Activated naive CD8-positive, alpha-beta T cell treated with anti-CD3 and anti-CD28 coated beads, Interleukin-2, amount 50 U/mL, for 16 hours (primary cell): Measurements from ENCODE around the gene MPI.
"Not testable (repeated sequence)": the region's sequence is repeated elsewhere in the genome, so short reads cannot be mapped to it uniquely, and the experiment has no call there.

Experiments
- DNase-seq: peaks from one replicate; pipeline ENCODE4 v3.0.0-alpha.2; 2020; ENCODE audit warnings: low read depth, low spot score

MPI gene

GRCh38 chr15:74891469-74891868, 1.6 kb downstream of the MPI start:
- DNase-seq: no peak

GRCh38 chr15:74892313-74892712, 2.5 kb downstream of the MPI start:
- no peak for DNase-seq

GRCh38 chr15:74892931-74893330, 3.1 kb downstream of the MPI start:
- no peak for DNase-seq

GRCh38 chr15:74893627-74894026, 3.8 kb downstream of the MPI start:
- no peak for DNase-seq

- not testable (repeated sequence) for DNase-seq
These were observed 4.5 kb downstream of the MPI start for GRCh38 chr15:74894383-74894782.

- no peak for DNase-seq
These were observed 6.0 kb downstream of the MPI start for GRCh38 chr15:74895830-74896229.

GRCh38 chr15:74896316-74896715, 6.5 kb downstream of the MPI start:
- no peak for DNase-seq

GRCh38 chr15:74897300-74897701, 7.5 kb downstream of the MPI start:
- no peak for DNase-seq

- DNase-seq: peak; percentile 25
These were observed 11.8 kb downstream of the MPI start for GRCh38 chr15:74901612-74902063.

- no peak for DNase-seq
These were observed 12.6 kb downstream of the MPI start for GRCh38 chr15:74902295-74903075.

GRCh38 chr15:74903676-74904075, 13.8 kb downstream of the MPI start:
- DNase-seq: no peak

- no peak for DNase-seq
These were observed 14.5 kb downstream of the MPI start for GRCh38 chr15:74904190-74904805.

- no peak for DNase-seq
These were observed 16.2 kb downstream of the MPI start for GRCh38 chr15:74906067-74906449.

GRCh38 chr15:74906450-74907162, 16.8 kb downstream of the MPI start, which contains the start of gene FAM219B:
TSS of gene FAM219B (minus strand) at chr15:74906851. CDS start at chr15:74906800, 51 bp downstream.
- peak; percentile 25 for DNase-seq

GRCh38 chr15:74907163-74907870, 17.5 kb downstream of the MPI start:
- no peak for DNase-seq

- no peak for DNase-seq
These were observed 18.8 kb downstream of the MPI start for GRCh38 chr15:74908635-74909034.

GRCh38 chr15:74913041-74913440, 23.2 kb downstream of the MPI start:
- no peak for DNase-seq

GRCh38 chr15:74913799-74914198, 24.0 kb downstream of the MPI start:
- DNase-seq: not testable (repeated sequence)

- DNase-seq: no peak
These were observed 27.8 kb downstream of the MPI start for GRCh38 chr15:74917676-74918075.

GRCh38 chr15:74920456-74920855, 30.6 kb downstream of the MPI start:
- no peak for DNase-seq

- no peak for DNase-seq
These were observed 34.7 kb downstream of the MPI start for GRCh38 chr15:74924525-74924924.

- no peak for DNase-seq
These were observed 38.9 kb downstream of the MPI start for GRCh38 chr15:74928771-74929198.
